WERI-Rb-1 (cell line): ENCODE data around the gene PCGF6.
"Not testable (repeated sequence)": the region's sequence is repeated elsewhere in the genome, so short reads cannot be mapped to it uniquely, and the experiment has no call there.

Experiments
- DNase-seq: peaks from one replicate; pipeline ENCODE4 v3.0.0-alpha.2; 2020
- H3K27ac ChIP-seq: fragments of 250-450 bp; sonication (Bioruptor Pico); 2 replicates; pipeline ENCODE4 v1.5.1; 2020; ENCODE audit warnings: mild to moderate bottlenecking, moderate library complexity
- H3K27me3 ChIP-seq: fragments of 250-450 bp; sonication (Bioruptor Pico); 2 replicates; pipeline ENCODE4 v1.5.1; 2021; ENCODE audit warnings: mild to moderate bottlenecking, low read depth, moderate library complexity; ENCODE audit not compliant: insufficient read depth, severe bottlenecking
- H3K36me3 ChIP-seq: fragments of 250-450 bp; sonication (Bioruptor Pico); 2 replicates; pipeline ENCODE4 v1.5.1; 2020; ENCODE audit warnings: mild to moderate bottlenecking, moderate library complexity
- H3K4me3 ChIP-seq: 2 replicates; pipeline ENCODE4 v1.5.1; 2011; ENCODE audit warnings: low read depth, mild to moderate bottlenecking, control low read depth, low read length
- H3K9me3 ChIP-seq: fragments of 250-450 bp; sonication (Bioruptor Pico); 2 replicates; pipeline ENCODE4 v1.5.1; 2021; ENCODE audit warnings: mild to moderate bottlenecking, moderate library complexity; ENCODE audit not compliant: severe bottlenecking
- TF ChIP-seq, protein P1 (sequence below): IDR thresholded peaks from 2 replicates; pipeline ENCODE4 v1.5.1; 2011; ENCODE audit warnings: low read depth, mild to moderate bottlenecking, control low read depth, inconsistent platforms, low read length

Gene PCGF6

GRCh38 chr10:103394180-103394579 is 43.2 kb upstream of the PCGF6 start:
- no peak for DNase-seq
- Histone ChIP-seq H3K4me3 (no peak overlapping the region), H3K36me3 (peaks cover 56% of the 10 kb centered on the region), H3K27ac (no peak overlapping the region), H3K9me3 (no peaks in the 10 kb centered on the region), H3K27me3 (no peaks in the 10 kb centered on the region)
- TF ChIP-seq, protein P1, sequence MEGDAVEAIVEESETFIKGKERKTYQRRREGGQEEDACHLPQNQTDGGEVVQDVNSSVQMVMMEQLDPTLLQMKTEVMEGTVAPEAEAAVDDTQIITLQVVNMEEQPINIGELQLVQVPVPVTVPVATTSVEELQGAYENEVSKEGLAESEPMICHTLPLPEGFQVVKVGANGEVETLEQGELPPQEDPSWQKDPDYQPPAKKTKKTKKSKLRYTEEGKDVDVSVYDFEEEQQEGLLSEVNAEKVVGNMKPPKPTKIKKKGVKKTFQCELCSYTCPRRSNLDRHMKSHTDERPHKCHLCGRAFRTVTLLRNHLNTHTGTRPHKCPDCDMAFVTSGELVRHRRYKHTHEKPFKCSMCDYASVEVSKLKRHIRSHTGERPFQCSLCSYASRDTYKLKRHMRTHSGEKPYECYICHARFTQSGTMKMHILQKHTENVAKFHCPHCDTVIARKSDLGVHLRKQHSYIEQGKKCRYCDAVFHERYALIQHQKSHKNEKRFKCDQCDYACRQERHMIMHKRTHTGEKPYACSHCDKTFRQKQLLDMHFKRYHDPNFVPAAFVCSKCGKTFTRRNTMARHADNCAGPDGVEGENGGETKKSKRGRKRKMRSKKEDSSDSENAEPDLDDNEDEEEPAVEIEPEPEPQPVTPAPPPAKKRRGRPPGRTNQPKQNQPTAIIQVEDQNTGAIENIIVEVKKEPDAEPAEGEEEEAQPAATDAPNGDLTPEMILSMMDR: no peak

- Histone ChIP-seq H3K36me3 (peaks cover 54% of the 10 kb centered on the region), H3K4me3 (no peak overlapping the region), H3K27me3 (no peaks in the 10 kb centered on the region), H3K27ac (no peak overlapping the region), H3K9me3 (no peaks in the 10 kb centered on the region)
- no peak for DNase-seq
- TF ChIP-seq, protein P1: no peak
Observed at GRCh38 chr10:103382769-103383168, 31.8 kb upstream of the PCGF6 start.

- Histone ChIP-seq H3K27ac (no peak overlapping the region), H3K4me3 (no peak overlapping the region), H3K36me3 (peaks cover 38% of the 10 kb centered on the region), H3K27me3 (no peaks in the 10 kb centered on the region), H3K9me3 (no peaks in the 10 kb centered on the region)
- no peak for DNase-seq
- TF ChIP-seq, protein P1: no peak
Observed at GRCh38 chr10:103374263-103374662, 23.3 kb upstream of the PCGF6 start.

DNA sequence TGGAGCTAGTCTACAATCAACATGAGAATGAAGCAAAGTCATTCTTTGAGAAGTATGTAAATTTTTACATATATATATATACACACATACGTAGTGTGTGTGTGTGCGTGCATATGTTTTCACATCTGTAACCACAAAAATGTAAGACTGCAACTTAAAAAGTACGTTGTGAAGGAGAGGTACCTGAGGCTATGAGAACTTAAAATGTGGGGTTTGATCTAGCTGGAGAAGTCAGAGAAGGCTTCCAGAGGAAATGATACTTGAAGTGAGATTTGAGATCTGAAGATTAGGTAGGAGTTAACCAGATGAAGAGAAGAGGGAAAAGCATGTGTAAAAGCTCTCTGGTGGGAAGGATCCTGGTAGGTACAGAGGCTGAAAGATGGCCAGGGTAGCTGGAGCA is 22.6 kb upstream of the PCGF6 start:
- Histone ChIP-seq H3K27me3 (no peaks in the 10 kb centered on the region), H3K9me3 (no peaks in the 10 kb centered on the region), H3K27ac (no peak overlapping the region), H3K36me3 (peaks cover 38% of the 10 kb centered on the region), H3K4me3 (no peak overlapping the region)
- no peak for DNase-seq
- TF ChIP-seq, protein P1: no peak

DNA sequence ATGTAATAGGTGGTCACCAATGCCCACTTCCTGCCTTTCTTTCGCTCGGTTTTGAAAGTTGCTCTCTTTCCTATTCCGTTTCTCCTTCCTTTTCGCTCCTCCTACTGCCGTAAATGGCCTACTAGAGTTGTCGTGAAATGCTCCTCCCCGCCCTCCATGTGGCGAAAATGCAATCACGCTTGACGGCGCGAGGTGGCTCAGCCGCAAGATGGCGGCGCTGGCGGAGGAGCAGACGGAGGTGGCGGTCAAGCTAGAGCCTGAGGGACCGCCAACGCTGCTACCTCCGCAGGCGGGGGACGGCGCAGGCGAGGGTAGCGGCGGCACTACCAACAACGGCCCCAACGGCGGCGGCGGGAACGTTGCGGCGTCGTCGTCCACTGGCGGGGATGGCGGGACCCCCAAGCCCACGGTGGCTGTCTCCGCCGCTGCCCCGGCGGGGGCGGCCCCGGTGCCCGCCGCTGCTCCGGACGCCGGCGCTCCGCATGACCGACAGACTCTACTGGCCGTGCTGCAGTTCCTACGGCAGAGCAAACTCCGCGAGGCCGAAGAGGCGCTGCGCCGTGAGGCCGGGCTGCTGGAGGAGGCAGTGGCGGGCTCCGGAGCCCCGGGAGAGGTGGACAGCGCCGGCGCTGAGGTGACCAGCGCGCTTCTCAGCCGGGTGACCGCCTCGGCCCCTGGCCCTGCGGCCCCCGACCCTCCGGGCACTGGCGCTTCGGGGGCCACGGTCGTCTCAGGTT is 17.0 kb upstream of the PCGF6 start, which contains the start of gene TAF5:
Gene TAF5 (plus strand): TSS at position 195 of the 737 bp plus-strand sequence. CDS start 14 bp downstream, at position 209.
- Histone ChIP-seq H3K4me3 (peak within 1 kb of the TSS; percentile 95), H3K36me3 (peaks cover 5% of the 10 kb centered on the region; the same call in 1 of the 2 replicates), H3K27me3 (no peaks in the 10 kb centered on the region), H3K9me3 (no peaks in the 10 kb centered on the region), H3K27ac (peak within 1 kb of the TSS; percentile 91)
- TF ChIP-seq, protein P1: no peak
- peak; percentile 93 for DNase-seq

DNA sequence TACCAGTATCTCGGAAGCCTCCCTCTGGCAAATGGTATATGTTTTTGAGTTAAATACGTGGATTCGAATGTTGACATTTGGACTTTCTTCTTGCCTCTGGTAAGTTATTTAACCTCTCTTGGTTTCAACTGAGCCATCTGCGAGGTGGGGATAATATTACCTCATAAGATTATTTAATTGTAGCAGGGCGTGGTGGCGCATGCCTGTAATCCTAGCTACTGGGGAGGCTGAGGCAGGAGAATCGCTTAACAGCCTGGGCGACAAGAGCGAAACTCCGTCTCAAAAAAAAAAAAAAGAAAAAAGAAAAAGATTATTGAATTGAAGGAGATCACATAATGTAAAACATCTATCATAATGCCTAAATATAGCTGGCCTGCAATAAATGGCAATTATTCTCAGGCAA is 16.4 kb upstream of the PCGF6 start:
- peaks cover 5% of the 10 kb centered on the region; the same call in 1 of the 2 replicates for H3K36me3 ChIP-seq
- TF ChIP-seq, protein P1: no peak
- no peaks in the 10 kb centered on the region for H3K27me3 ChIP-seq
- peak overlapping the region; percentile 91 for H3K27ac ChIP-seq
- no peaks in the 10 kb centered on the region for H3K9me3 ChIP-seq
- peak overlapping the region; percentile 95 for H3K4me3 ChIP-seq
- DNase-seq: no peak

- DNase-seq, H3K36me3 ChIP-seq, H3K9me3 ChIP-seq, H3K27ac ChIP-seq, H3K27me3 ChIP-seq, H3K4me3 ChIP-seq: not testable (repeated sequence)
Observed at GRCh38 chr10:103360791-103361190, 9.9 kb upstream of the PCGF6 start.

- H3K27ac ChIP-seq, H3K36me3 ChIP-seq, H3K27me3 ChIP-seq, H3K4me3 ChIP-seq, DNase-seq, H3K9me3 ChIP-seq: not testable (repeated sequence)
Observed at GRCh38 chr10:103359493-103359892, 8.6 kb upstream of the PCGF6 start.
